HG03469 (cell line): ENCODE data around the gene CDC42SE2.
"Not testable (repeated sequence)": the region's sequence is repeated elsewhere in the genome, so short reads cannot be mapped to it uniquely, and the experiment has no call there.

Experiments
- ATAC-seq: cut with Tn5 transposase; IDR thresholded peaks from one replicate; pipeline ENCODE4 v1.9.1; 2021; ENCODE audit warnings: mild to moderate bottlenecking, moderate library complexity, moderate number of reproducible peaks; ENCODE audit not compliant: unreplicated experiment

CDC42SE2 gene

GRCh38 chr5:131386779-131387178, 122.9 kb downstream of the CDC42SE2 start:
- no peak for ATAC-seq

- no peak for ATAC-seq
Observed at GRCh38 chr5:131387255-131387654, 123.4 kb downstream of the CDC42SE2 start.

DNA sequence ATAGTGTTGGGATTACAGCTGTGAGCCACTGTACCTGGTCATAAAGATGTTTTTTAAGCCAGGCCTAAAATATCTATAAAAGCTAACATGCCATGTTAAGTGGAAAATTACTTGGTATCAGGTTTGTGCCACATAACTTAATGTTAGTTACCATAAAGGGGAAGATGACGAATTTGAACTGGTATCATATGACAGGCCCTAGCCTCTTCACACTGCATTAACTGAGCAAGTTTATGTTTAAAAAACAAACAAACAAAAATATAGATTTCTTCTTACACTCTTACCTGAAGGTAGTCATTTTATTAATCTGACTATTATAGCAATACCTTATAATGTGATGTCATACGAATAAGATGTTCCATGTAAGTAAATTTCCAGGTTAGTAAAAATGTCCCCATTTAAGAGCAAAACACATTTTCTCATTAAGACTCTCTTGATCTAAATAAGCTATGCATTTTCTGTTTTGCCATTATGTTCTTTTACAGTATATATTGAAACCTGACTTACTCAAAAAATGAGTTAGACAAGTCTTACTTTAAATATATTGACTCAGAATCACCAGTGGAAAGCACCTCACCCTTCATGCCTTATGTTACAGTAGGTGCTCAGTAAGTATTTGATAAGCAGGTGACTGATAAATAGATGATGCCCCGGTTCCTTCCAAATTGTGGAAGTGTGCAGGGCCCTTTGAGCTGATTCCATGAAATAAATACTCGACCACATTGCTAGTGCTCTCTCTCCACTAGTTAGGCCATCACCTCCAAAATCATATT, 125.4 kb downstream of the CDC42SE2 start:
- no peak for ATAC-seq

DNA sequence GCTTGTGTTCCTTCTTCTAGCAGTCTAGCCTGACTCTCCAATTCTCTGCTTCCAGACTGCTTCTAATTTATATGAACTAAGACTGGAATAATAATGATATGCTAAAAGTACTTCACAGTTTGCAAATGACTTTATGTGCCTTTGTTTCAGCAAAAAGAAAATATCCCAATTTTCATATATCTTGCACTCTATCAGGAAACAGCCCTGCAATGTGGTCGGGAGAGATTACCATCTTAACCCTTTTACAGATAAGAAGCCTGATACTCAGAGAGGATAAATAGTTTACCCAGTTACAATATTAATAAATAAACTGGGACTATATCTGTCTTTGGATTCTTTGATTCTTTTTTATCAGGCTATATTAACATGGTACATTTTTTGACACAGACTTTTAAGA, 126.0 kb downstream of the CDC42SE2 start:
- ATAC-seq = no peak

DNA sequence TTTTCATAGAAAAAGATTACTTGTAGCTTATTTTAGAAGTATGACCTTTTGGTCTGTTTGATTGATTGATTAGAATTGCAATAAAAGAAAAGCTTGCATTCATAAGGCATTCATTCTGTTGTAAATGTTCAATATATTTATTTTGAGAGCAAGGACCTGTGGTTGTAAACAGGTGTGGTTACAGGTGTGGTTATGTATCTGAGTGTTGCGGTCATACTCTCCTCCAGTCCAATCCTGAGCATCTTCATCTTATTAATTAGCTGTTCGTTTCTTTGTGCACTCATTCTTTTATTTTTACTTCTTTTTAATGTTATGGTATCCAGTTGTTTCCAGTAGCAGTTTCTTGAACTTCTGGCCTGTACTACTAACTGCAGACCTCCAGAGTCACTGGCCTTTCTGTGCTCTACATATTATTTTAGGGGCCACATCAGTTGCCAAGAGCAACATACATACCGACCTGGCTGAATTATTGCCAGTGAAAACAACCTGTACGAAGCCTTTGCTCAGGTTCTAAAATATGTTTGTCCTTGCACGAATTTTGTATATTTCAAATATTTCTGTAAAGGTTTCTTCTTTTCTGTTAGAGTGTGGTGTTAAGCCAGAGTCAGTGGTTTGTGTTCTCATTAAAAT, 128.7 kb downstream of the CDC42SE2 start:
- ATAC-seq = no peak

GRCh38 chr5:131393498-131393968, 129.7 kb downstream of the CDC42SE2 start:
- no peak for ATAC-seq

GRCh38 chr5:131394128-131394527, 130.3 kb downstream of the CDC42SE2 start:
- ATAC-seq = peak; percentile 42

GRCh38 chr5:131396015-131396414, 132.2 kb downstream of the CDC42SE2 start:
- ATAC-seq = peak; percentile 89

DNA sequence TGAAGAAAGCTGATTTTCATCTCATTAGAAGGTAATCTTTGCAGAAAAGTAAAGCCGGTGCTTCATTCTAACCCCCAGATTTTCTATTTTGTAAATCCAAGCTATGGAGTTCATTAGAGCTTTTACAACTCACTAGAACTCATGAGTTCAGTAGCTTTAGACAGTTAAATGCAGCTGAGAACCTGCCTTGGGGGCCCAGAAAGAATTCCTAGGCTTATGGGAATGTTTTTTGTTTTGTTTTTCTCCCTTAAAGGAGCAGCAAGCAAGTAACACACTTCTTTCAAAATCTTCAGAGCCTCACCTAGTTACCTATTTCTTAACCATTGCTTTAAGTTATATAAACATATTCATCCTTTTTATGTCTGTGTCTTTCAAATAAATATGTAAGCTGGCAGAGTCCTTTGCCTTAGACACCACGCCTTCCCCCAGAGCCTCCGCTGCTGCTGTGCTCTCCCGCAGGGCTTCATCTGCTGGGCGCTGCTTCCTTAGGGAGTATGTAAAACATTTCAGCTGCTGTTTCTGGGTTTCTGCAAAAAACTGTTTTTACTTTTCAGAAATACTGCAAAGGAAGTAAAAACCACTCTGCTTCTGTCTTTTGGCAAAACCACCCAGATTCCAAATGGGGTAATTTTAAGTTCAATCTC, 132.9 kb downstream of the CDC42SE2 start:
- ATAC-seq = no peak

DNA sequence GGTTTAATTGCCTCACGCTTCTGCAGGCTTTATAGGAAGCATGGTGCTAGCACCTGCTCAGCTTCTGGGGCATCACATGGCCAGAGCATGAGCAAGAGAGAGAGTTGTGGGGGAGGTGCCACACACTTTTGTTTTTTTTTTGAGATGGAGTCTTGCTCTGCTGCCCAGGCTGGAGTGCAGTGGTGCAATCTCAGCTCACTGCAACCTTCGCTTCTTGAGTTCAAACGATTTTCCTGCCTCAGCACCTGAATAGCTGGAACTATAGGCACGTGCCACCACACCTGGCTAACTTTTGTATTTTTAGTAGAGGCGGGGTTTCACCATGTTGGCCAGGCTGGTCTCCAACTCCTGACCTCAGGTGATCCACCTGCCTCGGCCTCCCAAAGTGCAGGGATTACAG, 135.2 kb downstream of the CDC42SE2 start:
- not testable (repeated sequence) for ATAC-seq

DNA sequence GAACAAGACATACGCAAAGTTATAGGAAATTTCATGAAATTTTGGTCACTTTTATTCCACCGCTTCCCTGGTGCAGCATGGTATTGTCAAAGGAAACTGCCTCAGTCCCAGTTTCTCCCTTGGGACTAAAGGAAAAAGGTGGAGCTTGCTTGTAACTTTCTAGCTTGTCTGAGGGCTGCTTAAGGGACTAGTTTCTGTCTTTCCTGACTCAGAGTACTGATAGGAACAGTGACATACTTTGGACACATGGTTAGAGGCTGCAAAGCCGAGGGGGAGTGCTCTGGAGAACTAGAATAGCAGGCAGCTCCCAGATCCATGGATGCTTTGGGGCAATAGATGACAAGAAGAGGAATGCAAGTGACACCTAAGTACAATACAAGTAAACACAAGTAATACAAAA, 136.7 kb downstream of the CDC42SE2 start:
- ATAC-seq = no peak

DNA sequence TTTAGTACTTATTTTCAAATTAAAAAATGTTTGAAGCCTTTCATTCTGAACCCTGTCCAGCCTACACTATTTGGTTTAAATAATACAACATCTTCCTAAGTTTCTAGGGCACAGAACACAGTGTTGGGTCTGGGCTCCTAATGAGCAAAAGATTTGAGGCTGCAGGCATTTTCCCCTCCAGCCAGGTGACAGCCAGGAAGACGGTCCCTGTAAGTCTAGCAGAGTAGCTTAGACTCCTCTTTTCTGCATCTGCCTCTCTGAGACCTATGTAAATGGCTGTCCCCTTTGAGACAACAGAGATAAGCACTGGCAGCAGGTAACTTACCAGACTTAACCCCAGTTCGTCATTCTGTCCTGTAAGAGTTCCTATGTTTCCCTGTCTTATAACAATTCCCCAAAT, 141.8 kb downstream of the CDC42SE2 start:
- no peak for ATAC-seq

DNA sequence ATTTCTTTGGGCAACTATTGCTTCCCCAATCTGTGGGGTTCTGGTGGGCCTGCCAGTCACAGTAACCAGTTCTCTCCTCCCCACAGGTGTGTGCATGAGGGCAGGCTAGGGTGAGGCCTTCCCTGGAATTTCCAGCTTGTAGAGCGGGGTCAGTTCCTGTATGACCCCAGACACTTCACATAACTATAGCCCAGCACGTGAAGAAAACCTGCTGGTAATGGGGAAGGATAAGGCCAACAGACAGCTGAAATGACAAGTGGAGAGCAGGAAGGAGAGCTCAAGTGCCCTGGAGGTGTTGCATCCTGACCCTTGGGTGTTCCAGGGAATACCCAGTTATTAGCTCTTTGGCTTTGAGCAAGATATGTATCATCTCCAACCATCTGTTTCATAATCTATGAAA, 142.2 kb downstream of the CDC42SE2 start:
- ATAC-seq = no peak

DNA sequence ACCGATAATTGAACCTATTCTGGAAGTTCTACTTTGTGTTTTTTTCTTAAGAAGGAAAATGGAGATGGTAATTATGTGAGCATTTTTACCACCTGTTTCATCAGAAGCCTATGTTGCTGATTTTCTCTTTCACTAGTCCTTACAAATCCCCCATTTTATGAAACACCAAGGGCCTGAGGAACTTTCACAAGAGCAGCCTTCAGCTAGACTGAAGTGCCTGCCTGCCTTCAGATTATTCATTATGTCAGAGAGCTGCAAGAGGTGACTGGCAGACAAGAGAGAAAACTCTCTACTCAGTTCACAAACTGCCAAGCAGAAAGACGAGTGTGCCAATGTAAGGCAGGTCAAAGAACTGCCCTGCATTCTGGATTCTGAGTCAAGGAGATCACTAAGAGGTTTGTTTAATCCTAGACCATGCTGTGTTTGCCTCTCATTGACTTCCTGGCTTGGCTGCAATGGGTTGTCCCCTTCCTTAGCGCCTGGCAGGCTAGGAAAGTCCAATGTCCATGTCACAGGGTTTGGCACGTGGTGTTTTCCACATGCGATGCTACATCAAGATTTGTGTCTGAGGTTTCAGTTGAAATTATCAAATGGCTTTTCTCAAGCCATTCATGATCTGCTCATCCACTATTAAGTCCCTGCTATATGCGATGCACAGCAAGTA, 143.3 kb downstream of the CDC42SE2 start:
- no peak for ATAC-seq

DNA sequence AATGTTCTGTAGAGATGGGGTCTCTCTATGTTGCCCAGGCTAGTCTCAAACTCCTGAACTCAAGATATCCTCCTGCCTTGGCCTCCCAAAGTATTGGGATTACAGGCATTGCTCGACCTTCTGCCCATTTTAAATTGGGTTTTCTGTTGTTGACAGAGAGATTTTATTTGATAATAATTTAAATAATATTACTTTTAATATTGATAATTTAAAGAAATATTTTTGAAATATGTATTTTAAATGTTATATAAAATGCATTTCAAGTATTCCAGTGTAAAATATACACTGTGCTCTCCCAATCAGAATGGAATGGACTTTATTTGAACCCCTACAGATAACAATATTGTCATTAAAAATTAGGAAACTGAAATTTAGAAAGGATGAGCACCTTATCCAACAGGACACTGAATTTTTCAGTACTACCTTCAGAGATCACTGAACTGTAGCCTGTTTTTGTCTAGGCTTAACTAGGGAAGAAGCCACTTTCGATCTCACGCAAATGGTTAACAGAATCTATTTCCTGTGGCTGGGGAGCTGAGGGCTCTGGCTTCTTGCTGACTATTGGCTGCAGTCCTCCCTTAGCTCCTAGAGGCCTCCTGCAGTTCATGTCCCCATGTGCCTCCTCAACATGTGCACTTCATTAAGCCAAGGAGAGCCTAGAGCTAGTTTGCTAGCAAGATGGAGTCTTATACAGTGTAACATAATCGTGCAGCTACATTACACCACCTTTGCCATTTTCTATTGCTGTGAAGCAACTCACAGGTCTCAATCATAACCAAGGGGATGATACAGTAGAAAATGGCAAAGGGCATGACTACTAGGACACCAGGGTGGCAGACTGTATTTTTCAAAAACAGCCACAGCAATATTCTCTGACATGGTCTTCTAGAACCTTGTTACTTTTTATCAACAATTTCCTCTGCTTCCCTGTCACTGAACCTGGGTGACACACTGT, 150.0 kb downstream of the CDC42SE2 start:
- ATAC-seq = peak; percentile 57

DNA sequence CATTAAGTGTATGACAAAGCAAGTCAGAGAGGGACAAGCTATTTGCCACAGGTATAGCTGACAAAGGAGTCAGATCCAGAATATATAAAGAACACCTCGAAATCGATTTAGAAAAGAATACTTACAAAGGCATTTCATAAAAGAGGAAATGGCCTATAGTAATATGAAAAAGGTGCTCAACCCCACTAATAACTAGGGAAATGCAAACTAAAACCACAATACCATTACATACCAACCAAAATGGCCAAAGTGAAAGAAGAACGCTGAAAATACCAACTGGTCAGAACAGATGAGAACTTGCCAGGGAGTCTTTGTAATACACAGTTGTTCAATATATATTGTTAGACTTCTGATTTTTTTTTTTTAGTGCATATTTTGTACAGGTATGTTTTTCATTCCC, 152.9 kb downstream of the CDC42SE2 start:
- ATAC-seq = peak; percentile 43

DNA sequence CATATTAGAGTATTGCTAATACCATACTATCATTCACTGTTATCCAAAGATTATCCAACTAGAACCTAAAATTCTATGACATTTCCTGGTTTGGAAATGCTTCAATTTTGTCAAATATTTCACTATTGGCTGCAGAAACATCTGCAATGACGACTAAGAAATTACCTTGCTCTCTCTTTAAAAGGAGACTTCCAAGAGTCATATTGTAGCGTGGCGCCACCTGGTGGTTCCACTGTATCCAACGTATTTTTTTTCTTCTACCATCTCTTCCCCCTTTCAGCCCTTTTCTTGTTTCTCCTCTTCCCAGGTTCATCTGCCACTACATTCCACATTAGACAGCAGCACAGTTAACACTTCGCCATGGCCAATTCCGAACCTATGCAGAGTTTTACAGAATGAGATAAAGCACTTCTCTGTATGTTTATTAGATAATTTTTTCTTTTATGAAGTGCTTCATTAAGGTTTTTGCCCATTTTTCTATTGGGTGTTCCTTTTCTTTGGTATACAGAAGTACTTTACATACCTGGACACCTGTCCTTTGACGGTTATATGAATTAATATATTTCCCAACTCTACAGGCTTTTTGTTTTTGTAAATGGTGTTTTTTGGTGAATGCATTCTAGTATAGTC, 153.5 kb downstream of the CDC42SE2 start:
- ATAC-seq = peak; percentile 13

- ATAC-seq = no peak
Observed at GRCh38 chr5:131418846-131419245, 155.0 kb downstream of the CDC42SE2 start.

DNA sequence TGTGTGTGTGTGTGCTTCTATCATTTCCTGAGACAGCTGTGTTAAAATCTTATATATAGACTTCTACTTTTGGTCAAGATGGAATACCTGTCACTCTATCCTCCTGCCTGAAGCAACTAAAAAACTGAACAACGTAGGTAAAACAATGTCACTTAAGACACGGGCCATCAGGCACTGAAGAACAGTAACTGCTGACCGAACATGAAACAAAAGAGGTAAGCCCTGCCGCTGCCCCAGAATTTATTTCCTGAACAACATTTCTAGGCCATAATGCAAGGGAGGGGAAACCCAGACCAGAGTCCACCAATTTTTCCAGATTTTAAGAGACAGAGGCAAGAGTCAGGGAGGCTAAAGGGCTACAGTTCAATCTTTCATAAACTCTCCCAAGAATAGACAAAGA, 156.0 kb downstream of the CDC42SE2 start:
- no peak for ATAC-seq

- no peak for ATAC-seq
Observed at GRCh38 chr5:131423056-131423455, 159.2 kb downstream of the CDC42SE2 start.
